Neural crest cell (in vitro differentiated cells): ENCODE data around the gene GSE1. TPM values are rescaled to one million over a fixed set of nuclear protein-coding genes. Genes with fewer than 3 reads are reported as not detected.

ENCODE experiments used
- DNase-seq: peaks from one replicate; pipeline ENCODE4 v3.0.0; 2021; ENCODE audit warnings: low read depth, mixed read lengths, low spot score
- H3K27ac Mint-ChIP-seq: one replicate; pipeline ENCODE4 v1.8.0; 2021; ENCODE audit warnings: mild to moderate bottlenecking, mixed read lengths; ENCODE audit not compliant: unreplicated experiment
- H3K27me3 Mint-ChIP-seq: 2 replicates; pipeline ENCODE4 v1.8.0; 2021; ENCODE audit warnings: low read depth, mild to moderate bottlenecking, mixed read lengths
- H3K36me3 Mint-ChIP-seq: 2 replicates; pipeline ENCODE4 v1.8.0; 2021; ENCODE audit warnings: low read depth, mild to moderate bottlenecking, mixed read lengths
- H3K4me1 Mint-ChIP-seq: 2 replicates; pipeline ENCODE4 v1.8.0; 2021; ENCODE audit warnings: mixed read lengths
- H3K4me3 Mint-ChIP-seq: one replicate; pipeline ENCODE4 v1.8.0; 2021; ENCODE audit warnings: mild to moderate bottlenecking, mixed read lengths
- H3K9me3 Mint-ChIP-seq: 2 replicates; pipeline ENCODE4 v1.8.0; 2021; ENCODE audit warnings: mixed read lengths
- CTCF ChIP-seq: fragments of 200-600 bp; sonication (generic); conservative IDR thresholded peaks from 2 replicates; pipeline ENCODE4 v1.5.0; 2021; ENCODE audit warnings: antibody characterized with exemption, mild to moderate bottlenecking
- total RNA-seq: library from RNA; stranded (reverse); gene quantifications from 2 replicates; pipeline ENCODE4 v1.2.1, GENCODE V29; 2021

Gene GSE1
- total RNA-seq, 1 donor from 2014 or later, result 27.3 TPM

- peaks cover 76% of the 10 kb centered on the region for H3K4me1 Mint-ChIP-seq
- peaks cover 61% of the 10 kb centered on the region for H3K27me3 Mint-ChIP-seq
- H3K9me3 Mint-ChIP-seq, result no peaks in the 10 kb centered on the region
- no peak for TF ChIP-seq CTCF
- no peak for DNase-seq
- no peaks in the 10 kb centered on the region for H3K36me3 Mint-ChIP-seq
- H3K27ac Mint-ChIP-seq, result no peak overlapping the region
- H3K4me3 Mint-ChIP-seq, result no peak overlapping the region
Measured at GRCh38 chr16:85571813-85572619, 41.1 kb upstream of the GSE1 start.

GRCh38 chr16:85573045-85573695 is 40.0 kb upstream of the GSE1 start:
- no peaks in the 10 kb centered on the region for H3K9me3 Mint-ChIP-seq
- H3K27ac Mint-ChIP-seq, result no peak overlapping the region
- peaks cover 70% of the 10 kb centered on the region for H3K4me1 Mint-ChIP-seq
- H3K27me3 Mint-ChIP-seq, result peaks cover 62% of the 10 kb centered on the region
- H3K4me3 Mint-ChIP-seq, result no peak overlapping the region
- H3K36me3 Mint-ChIP-seq, result no peaks in the 10 kb centered on the region
- DNase-seq, result no peak
- TF ChIP-seq CTCF, result no peak

GRCh38 chr16:85573696-85574641 is 39.2 kb upstream of the GSE1 start:
- Mint-ChIP-seq H3K36me3 (no peaks in the 10 kb centered on the region), H3K9me3 (no peaks in the 10 kb centered on the region), H3K27ac (peak overlapping the region; percentile 35), H3K4me1 (peaks cover 76% of the 10 kb centered on the region), H3K27me3 (peaks cover 67% of the 10 kb centered on the region), H3K4me3 (no peak overlapping the region)
- no peak for DNase-seq
- TF ChIP-seq CTCF, result no peak

GRCh38 chr16:85574672-85575475 is 38.2 kb upstream of the GSE1 start:
- DNase-seq, result no peak
- H3K27me3 Mint-ChIP-seq, result peaks cover 64% of the 10 kb centered on the region
- peaks cover 76% of the 10 kb centered on the region for H3K4me1 Mint-ChIP-seq
- peak overlapping the region; percentile 10 for H3K4me3 Mint-ChIP-seq
- no peaks in the 10 kb centered on the region for H3K36me3 Mint-ChIP-seq
- no peaks in the 10 kb centered on the region for H3K9me3 Mint-ChIP-seq
- no peak overlapping the region for H3K27ac Mint-ChIP-seq
- no peak for TF ChIP-seq CTCF

- no peak for TF ChIP-seq CTCF
- H3K27me3 Mint-ChIP-seq, result peaks cover 60% of the 10 kb centered on the region
- H3K36me3 Mint-ChIP-seq, result no peaks in the 10 kb centered on the region
- no peak overlapping the region for H3K4me3 Mint-ChIP-seq
- no peaks in the 10 kb centered on the region for H3K9me3 Mint-ChIP-seq
- H3K27ac Mint-ChIP-seq, result no peak overlapping the region
- no peak for DNase-seq
- H3K4me1 Mint-ChIP-seq, result peaks cover 76% of the 10 kb centered on the region
Measured at GRCh38 chr16:85575920-85576319, 37.2 kb upstream of the GSE1 start.
